Uterus (tissue), 2 donors: ENCODE results near the gene HSPG2.

ENCODE experiments used
- POLR2A ChIP-seq, 2 donors: fragments of 450-650 bp; IDR thresholded peaks; one replicate each; pipeline ENCODE4 v1.6.1; 2016; ENCODE audit warnings: antibody characterized with exemption in 2 of 2, mild to moderate bottlenecking in 1 of 2, moderate library complexity in 1 of 2
- TF ChIP-seq, protein P1 (sequence below), 4 experiments: fragments of 200-600 bp in 2 of 4; fragments of 450-650 bp in 2 of 4; sonication (generic) in 2 of 4; IDR thresholded peaks; one replicate each; pipeline ENCODE4 v1.5.1; 2016 to 2019; ENCODE audit warnings: antibody characterized with exemption in 4 of 4, mild to moderate bottlenecking in 2 of 4, moderate library complexity in 1 of 4

DNA sequence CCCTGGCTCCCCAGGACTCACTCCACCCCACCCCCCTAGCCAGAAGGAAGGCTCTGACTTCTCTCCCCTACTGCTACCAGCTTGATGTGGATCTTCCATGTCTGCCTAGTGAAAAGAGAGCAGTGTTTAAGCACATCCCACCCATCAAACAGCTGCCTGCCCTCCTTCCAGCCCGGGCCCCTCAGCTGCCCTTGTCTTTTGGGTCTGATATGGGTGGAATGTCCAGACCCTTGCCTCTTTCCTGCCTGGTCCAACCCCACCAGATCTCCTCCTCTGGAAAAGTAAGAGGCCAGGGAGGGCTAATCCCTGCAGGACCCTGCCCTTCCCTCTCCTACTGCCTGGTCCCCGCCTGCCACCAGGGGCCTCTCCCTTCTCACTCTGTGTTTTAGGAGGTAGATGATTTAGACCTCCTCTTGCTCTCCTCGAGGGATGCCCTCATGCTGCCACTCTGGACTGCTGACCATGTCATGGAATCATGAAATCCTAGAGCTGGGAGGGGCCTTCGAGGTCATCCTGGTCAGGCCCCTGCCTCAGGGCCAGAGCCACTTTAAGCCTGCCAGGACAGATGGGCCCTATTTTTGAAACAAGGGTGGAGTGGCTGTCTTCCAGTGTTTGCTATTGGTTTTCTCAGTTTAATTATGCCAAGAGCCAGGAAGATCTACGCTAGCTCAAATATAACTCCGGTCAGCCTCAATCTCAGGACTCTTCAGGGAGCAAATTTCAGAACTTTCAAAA is 15.8 kb upstream of the HSPG2 start:
- TF ChIP-seq, protein P1, sequence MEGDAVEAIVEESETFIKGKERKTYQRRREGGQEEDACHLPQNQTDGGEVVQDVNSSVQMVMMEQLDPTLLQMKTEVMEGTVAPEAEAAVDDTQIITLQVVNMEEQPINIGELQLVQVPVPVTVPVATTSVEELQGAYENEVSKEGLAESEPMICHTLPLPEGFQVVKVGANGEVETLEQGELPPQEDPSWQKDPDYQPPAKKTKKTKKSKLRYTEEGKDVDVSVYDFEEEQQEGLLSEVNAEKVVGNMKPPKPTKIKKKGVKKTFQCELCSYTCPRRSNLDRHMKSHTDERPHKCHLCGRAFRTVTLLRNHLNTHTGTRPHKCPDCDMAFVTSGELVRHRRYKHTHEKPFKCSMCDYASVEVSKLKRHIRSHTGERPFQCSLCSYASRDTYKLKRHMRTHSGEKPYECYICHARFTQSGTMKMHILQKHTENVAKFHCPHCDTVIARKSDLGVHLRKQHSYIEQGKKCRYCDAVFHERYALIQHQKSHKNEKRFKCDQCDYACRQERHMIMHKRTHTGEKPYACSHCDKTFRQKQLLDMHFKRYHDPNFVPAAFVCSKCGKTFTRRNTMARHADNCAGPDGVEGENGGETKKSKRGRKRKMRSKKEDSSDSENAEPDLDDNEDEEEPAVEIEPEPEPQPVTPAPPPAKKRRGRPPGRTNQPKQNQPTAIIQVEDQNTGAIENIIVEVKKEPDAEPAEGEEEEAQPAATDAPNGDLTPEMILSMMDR (IDR thresholded peaks at IDR 0.05), result peak in 1 of 4 experiments; percentile 8
- no peak for TF ChIP-seq POLR2A (IDR thresholded peaks at IDR 0.05)
